ENCODE measurements around the gene SASH3. TPM values are rescaled to one million over a fixed set of nuclear protein-coding genes. Genes with fewer than 3 reads are reported as not detected.

SASH3 gene
- total and polyA plus RNA-seq, 12 donors: 1.1 to 27.8 (median 13.4) TPM

GRCh38 chrX:129750971-129751370 is 28.8 kb upstream of the SASH3 start:
- Histone ChIP-seq H3K9me3 (replicated peaks in 1 of 3) (no peaks in the 10 kb centered on the region), H3K36me3 (replicated peaks in 1 of 2) (no peaks in the 10 kb centered on the region), H3K27me3 (peaks cover 8% of the 10 kb centered on the region), H3K27ac (no peak overlapping the region), H3K4me3 (no peak overlapping the region), H3K4me1 (replicated peaks in 1 of 2) (no peaks in the 10 kb centered on the region)
- no peak for DNase-seq
- intact Hi-C loops (cut with DNase I): no loop called here
- 76 to 89% (median 82%) methylated on average over 6 to 8 of the region's 8 CpGs for WGBS, 4 donors
- TF ChIP-seq POLR2A (IDR thresholded peaks at IDR 0.05): no peak
- TF ChIP-seq, protein P1, sequence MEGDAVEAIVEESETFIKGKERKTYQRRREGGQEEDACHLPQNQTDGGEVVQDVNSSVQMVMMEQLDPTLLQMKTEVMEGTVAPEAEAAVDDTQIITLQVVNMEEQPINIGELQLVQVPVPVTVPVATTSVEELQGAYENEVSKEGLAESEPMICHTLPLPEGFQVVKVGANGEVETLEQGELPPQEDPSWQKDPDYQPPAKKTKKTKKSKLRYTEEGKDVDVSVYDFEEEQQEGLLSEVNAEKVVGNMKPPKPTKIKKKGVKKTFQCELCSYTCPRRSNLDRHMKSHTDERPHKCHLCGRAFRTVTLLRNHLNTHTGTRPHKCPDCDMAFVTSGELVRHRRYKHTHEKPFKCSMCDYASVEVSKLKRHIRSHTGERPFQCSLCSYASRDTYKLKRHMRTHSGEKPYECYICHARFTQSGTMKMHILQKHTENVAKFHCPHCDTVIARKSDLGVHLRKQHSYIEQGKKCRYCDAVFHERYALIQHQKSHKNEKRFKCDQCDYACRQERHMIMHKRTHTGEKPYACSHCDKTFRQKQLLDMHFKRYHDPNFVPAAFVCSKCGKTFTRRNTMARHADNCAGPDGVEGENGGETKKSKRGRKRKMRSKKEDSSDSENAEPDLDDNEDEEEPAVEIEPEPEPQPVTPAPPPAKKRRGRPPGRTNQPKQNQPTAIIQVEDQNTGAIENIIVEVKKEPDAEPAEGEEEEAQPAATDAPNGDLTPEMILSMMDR (IDR thresholded peaks at IDR 0.05): no peak

- Histone ChIP-seq H3K36me3 (replicated peaks in 1 of 2) (no peaks in the 10 kb centered on the region), H3K27ac (no peak overlapping the region), H3K4me3 (no peak overlapping the region), H3K4me1 (replicated peaks in 1 of 2) (no peaks in the 10 kb centered on the region), H3K9me3 (replicated peaks in 1 of 3) (no peaks in the 10 kb centered on the region), H3K27me3 (peaks cover 10% of the 10 kb centered on the region)
- WGBS, 4 donors: 44 to 70% (median 60%) methylated on average over 5 to 22 of the region's 22 CpGs
- intact Hi-C loops (cut with DNase I): no loop called here
- no peak for DNase-seq
- TF ChIP-seq POLR2A (IDR thresholded peaks at IDR 0.05): no peak
- TF ChIP-seq, protein P1 (IDR thresholded peaks at IDR 0.05): peak in 1 of 6 experiments; percentile 23
Measured at GRCh38 chrX:129754056-129755024, 25.4 kb upstream of the SASH3 start.

GRCh38 chrX:129755779-129756650 is 23.7 kb upstream of the SASH3 start:
- no peak overlapping the region for H3K4me3 ChIP-seq
- no peaks in the 10 kb centered on the region for H3K9me3 ChIP-seq (replicated peaks in 1 of 3)
- no peaks in the 10 kb centered on the region for H3K4me1 ChIP-seq (replicated peaks in 1 of 2)
- TF ChIP-seq, protein P1 (IDR thresholded peaks at IDR 0.05): no peak
- TF ChIP-seq POLR2A (IDR thresholded peaks at IDR 0.05): no peak
- H3K27me3 ChIP-seq: peaks cover 10% of the 10 kb centered on the region
- no peaks in the 10 kb centered on the region for H3K36me3 ChIP-seq (replicated peaks in 1 of 2)
- intact Hi-C loops (cut with DNase I): no loop called here
- H3K27ac ChIP-seq: no peak overlapping the region
- DNase-seq: no peak
- WGBS, 4 donors: 73 to 84% (median 81%) methylated on average over 5 to 18 of the region's 18 CpGs

DNA sequence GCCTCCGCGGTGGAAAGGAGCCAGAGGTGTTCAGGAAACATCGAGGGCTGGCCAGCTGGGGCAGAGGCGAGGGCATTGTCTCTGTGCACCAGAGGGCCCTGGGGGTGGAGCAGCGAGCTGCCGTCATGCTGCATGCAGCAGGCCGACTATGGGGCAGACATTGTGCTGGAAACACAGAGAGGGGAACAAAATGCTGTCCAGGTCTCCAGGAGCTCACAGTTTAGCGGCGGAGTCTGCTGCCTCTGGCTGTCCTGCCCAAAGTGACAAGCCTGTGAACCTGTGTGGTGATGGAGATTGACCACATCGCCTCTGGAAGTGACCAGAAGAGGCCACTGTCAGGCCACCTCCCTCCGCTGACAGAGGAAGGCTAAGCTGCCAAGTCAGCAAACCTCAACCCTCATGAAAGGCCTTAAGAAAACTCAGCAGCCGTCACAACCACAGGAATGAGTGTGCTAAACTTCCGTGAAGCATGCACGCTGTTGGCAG is 20.1 kb upstream of the SASH3 start:
- Histone ChIP-seq H3K27ac (peak overlapping the region in 2 of 5 donors; percentile 39 to 62), H3K27me3 (peaks cover 10% of the 10 kb centered on the region), H3K9me3 (replicated peaks in 1 of 3) (no peaks in the 10 kb centered on the region), H3K4me1 (replicated peaks in 1 of 2) (no peaks in the 10 kb centered on the region), H3K4me3 (no peak overlapping the region), H3K36me3 (replicated peaks in 1 of 2) (no peaks in the 10 kb centered on the region)
- TF ChIP-seq POLR2A (IDR thresholded peaks at IDR 0.05): no peak
- TF ChIP-seq, protein P1 (IDR thresholded peaks at IDR 0.05): peak in 1 of 6 experiments; percentile 9
- peak in 4 of 7 donors; percentile 27 to 68 (median 40) for DNase-seq
- WGBS, 4 donors: 58 to 76% (median 66%) methylated on average over 7 to 14 of the region's 14 CpGs
- intact Hi-C loops (cut with DNase I): no loop called here
